ENCODE results near the gene SMIM17.

The SMIM17 gene

DNA sequence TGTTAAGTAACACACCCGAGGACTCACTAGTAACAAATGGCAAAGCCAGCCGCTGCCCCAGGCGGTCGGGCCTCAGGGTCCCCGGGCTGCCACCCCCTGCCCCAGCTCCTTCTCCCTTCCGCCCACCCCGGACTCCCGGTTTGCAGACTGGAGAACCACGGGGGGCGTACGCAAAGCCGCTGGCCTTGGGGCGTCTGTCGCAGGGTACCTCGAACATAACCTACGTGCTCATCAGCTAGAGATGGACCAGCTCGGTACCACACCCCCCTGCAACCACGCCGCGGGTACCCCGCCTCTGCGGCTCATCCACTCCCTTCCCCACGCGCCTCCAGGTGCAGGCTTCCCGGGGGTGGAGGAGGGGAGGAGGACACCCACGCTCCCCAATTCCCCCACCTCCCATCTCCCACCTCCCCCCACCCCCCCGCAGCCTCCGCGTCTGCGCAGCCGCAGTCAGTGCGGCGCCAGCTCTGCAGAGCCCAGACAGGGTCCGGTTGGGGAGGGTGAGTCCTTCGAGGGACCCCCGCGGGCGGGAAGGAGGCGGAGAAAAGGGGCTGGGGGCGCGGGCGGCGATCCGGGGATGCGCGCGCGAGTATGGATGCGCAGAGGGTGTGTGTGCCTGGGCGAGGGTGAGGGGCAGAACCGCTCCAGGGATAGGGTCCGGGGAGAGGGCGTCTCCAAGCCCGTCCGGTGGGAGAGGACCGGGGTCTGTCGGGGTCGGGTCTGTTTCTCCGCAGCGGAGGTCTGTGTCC is at the start of gene SMIM17:
Gene SMIM17 (plus strand): TSS at position 449 of the 749 bp plus-strand sequence. CDS start 2,509 bp downstream, outside the sequence.
- Histone ChIP-seq H3K4me3 (no peak within 1 kb of the TSS), H3K27ac (no peak within 1 kb of the TSS)

DNA sequence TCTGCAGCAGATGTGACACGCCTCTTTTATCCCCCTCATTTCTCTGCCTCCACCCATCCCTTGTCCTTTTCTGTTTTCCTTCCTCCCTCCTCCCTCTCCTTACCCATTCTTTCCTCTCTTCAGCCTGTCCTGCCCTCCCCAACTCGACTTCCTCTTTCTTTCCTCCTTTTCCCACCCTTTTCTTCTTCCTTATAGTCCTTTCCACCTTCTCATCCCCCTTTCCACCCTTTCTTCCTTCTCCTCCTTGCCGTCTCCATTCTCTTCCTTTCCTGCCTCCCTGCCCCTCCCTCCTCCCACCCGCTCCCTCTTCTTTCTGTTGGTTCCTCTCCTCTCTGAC is 48.5 kb upstream of the SMIM17 start:
- Histone ChIP-seq H3K27ac (peak overlapping the region in 5 of 21 experiments; percentile 64 to 89 (median 80)), H3K4me3 (peak overlapping the region in 3 of 7 experiments; percentile 86 to 94 (median 88))

DNA sequence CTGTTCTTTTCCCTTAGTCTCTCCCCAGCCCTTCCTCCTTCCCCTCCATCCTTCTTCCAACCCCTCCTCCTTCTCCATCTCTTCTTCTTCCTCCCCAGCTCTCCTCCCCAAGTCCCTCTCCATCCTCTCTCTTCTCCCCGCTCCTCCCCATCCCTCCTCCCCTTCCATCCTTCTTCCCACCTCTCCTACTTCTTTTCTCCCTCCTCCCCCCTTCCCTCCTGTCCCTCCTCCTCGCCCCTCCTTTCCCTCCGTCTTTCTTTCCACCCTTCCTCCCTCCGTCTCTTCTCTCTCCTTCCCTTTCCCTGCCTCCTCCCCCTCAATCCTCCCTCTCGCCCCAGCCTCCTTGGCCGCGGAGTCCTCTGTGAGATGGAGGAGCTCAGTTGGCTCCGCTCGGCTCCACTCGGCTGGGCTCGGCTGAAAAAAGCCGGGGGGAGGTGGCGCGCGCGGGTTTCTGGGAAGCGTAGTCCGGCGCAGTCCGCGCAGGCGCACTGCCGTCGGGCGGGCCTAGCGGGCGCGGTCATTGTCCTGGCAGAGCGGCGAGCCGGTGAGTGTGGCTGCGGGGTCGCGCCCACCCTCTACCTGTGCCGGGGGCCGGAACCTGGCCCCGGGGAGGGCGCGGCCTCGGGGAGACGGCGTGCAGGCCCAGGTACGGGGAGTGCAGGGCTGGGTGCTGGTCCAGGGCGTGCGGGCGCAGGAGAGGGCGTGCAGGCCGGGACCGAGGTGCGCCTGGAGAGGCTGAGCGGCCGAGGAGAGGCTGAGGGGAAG is 48.0 kb upstream of the SMIM17 start, which contains the start of gene ZNF71:
Gene ZNF71 (plus strand): TSS at position 520 of the 765 bp plus-strand sequence. CDS start 6,257 bp downstream, outside the sequence.
- H3K27ac ChIP-seq: peak within 1 kb of the TSS in 20 of 21 experiments; percentile 31 to 89 (median 76)
- peak within 1 kb of the TSS; percentile 74 to 94 (median 88) for H3K4me3 ChIP-seq

GRCh38 chr19:56595548-56595899 is 47.4 kb upstream of the SMIM17 start:
- H3K4me3 ChIP-seq: peak overlapping the region; percentile 74 to 94 (median 88)
- H3K27ac ChIP-seq: peak overlapping the region in 20 of 21 experiments; percentile 31 to 89 (median 76)

- no peak overlapping the region for H3K4me3 ChIP-seq
Observed at GRCh38 chr19:56596676-56597075, 46.3 kb upstream of the SMIM17 start.

GRCh38 chr19:56597696-56598095 is 45.3 kb upstream of the SMIM17 start:
- Histone ChIP-seq H3K27ac (no peak overlapping the region), H3K4me3 (no peak overlapping the region)

More at GRCh38 chr19:56596676-56597075, 46.3 kb upstream of the SMIM17 start:
- H3K27ac ChIP-seq: no peak overlapping the region

- Histone ChIP-seq H3K27ac (no peak overlapping the region), H3K4me3 (no peak overlapping the region)
Observed at GRCh38 chr19:56601375-56601774, 41.6 kb upstream of the SMIM17 start.

DNA sequence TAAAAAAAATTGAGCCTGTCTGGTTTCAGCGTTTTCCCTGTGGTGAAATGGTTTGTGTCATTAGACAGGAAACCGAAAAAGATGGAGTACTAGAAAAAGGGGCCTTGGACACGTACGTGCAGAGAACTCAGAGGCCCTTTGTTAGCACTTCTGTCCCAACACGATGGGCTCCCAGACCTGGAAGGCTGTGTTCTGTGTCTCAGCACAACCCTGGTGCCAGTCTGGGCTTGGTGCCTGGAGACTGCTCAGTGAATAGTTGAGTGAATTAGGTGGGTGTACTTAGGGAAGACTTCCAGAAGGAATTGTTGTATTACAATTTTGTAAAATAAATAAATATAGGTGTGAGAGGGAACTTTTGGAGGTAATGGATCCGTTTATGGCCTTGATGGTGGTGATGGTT is 39.1 kb upstream of the SMIM17 start:
- Histone ChIP-seq H3K4me3 (no peak overlapping the region), H3K27ac (no peak overlapping the region)

- no peak overlapping the region for H3K4me3 ChIP-seq
Observed at GRCh38 chr19:56608274-56608964, 34.5 kb upstream of the SMIM17 start.

GRCh38 chr19:56611288-56611687 is 31.7 kb upstream of the SMIM17 start:
- H3K4me3 ChIP-seq: no peak overlapping the region
- H3K27ac ChIP-seq: no peak overlapping the region

More at GRCh38 chr19:56608274-56608964, 34.5 kb upstream of the SMIM17 start:
- no peak overlapping the region for H3K27ac ChIP-seq

DNA sequence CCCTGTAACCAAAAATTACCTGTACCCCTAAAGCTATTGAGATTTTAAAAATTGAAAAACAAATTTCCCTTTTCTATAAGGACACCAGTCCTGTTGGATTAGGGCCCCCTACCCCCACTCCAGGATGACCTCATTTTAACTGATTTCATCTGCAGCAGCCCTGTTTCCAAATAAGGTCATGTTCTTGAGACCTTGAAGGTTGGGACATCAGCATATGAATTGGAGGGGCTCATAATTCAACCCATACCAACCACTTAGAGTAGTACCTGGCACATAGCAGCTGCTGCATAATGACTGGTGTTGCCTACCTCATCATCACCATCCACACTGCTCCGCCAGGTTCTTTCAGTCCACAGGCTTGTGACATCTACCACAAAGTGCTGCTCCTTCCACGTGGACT is 30.2 kb upstream of the SMIM17 start:
- no peak overlapping the region for H3K4me3 ChIP-seq
- H3K27ac ChIP-seq: no peak overlapping the region

DNA sequence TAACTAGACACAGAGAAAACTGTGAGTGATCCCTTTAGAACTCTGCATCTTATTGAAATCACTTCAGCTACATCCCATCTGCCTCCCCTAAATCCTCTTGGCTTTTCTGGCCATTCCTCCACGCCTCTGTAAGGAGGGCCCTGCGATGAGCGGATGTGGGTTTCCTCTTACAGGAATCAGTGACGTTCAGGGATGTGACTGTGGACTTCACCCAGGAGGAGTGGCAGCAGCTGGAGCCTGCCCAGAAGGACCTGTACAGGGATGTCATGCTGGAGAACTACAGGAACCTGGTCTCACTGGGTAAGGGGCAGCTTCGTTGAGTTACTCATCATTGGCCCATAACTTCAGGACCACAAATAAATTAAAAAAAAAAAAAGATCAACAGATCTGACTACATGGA is 29.3 kb upstream of the SMIM17 start:
- Histone ChIP-seq H3K27ac (no peak overlapping the region), H3K4me3 (no peak overlapping the region)

DNA sequence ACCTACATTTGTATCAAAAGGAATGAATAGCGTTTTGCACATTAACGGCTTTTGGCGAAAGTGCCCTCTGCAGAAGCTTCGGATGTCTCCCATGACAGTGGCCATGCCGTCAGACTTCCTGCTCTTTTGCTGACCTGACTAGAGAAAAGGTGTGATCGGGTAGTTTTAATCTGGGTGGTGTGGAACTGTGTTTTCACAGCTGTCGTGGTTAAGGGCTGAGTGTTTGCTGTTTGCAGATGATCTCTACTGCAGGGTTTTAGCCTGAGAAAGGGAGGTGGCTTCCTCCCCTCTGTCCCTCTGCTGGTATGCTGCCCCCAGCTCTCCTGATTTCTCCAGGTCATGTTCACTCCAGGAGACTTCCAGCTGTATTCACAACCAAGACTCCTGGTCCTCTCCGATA is 25.4 kb upstream of the SMIM17 start:
- Histone ChIP-seq H3K4me3 (no peak overlapping the region), H3K27ac (no peak overlapping the region)

DNA sequence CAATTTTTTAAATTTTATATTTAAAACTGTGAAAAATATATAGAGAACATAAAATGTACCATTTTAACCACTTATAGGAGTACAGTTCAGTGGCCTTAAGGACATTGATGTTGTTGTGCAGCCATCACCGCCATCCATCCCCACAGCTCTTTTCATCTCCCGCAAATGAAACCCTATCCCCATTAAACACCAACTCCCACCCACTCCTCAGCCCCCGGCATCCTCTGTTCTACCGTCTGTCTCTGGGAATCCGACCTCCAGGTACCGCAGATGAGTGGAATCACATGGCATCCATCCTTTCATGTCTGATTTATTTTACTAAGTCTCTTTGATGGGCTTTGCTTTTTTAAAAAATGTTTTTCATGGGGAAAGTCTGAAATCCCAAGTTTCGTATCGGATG is 23.8 kb upstream of the SMIM17 start:
- Histone ChIP-seq H3K27ac (no peak overlapping the region), H3K4me3 (no peak overlapping the region)

- H3K4me3 ChIP-seq: no peak overlapping the region
- H3K27ac ChIP-seq: no peak overlapping the region
Observed at GRCh38 chr19:56622374-56622773, 20.6 kb upstream of the SMIM17 start.

- Histone ChIP-seq H3K4me3 (no peak overlapping the region), H3K27ac (no peak overlapping the region)
Observed at GRCh38 chr19:56623006-56623405, 20.0 kb upstream of the SMIM17 start.

DNA sequence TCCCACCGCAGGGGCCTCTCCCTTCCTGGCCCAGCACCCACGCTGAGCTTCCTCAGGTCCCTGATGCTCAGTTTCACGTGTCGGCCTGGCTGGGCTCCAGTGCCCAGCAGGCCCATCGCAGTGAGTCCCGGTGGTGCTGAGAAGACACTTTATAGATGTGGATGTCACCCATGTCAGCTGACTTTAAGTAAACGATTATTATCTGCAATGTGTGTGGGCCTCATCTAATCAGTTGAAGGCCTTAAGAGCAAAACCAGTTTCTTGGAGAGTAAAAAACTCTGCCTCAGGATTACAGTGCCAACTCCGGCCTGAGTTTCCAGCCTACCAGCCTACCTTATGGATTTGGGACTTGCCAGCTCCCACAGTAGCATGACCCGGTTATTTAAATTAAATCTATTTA is 17.3 kb upstream of the SMIM17 start:
- Histone ChIP-seq H3K4me3 (no peak overlapping the region), H3K27ac (no peak overlapping the region)

- Histone ChIP-seq H3K27ac (no peak overlapping the region), H3K4me3 (no peak overlapping the region)
Observed at GRCh38 chr19:56633021-56633420, 9.9 kb upstream of the SMIM17 start.

DNA sequence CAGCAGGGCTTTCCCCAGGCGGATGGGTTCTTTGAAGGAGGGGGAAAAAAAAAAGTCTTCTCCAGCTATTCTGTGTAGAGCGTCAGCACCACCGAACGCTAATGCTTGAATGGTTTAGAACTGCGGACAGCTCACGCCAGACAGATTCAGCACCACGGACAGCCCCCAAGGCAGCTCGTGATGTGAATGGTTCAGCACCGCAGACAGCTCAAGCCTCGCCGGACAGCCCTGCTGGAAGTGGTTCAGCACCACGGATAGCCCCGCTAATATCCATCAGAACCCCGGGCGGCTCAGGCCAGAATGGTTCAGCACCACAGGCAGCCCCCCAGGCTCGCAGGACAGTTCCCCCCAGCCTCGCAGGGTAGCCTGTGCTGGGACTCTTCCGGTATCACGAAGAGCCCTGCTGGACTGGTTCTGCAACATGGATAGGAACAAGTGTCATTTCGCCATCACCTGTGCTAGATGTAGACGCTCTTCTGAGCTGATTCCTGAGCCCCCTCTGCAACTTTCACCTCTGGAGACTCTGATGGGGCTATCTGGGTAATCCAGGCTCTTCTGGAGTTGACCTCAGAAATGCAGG is 4.9 kb upstream of the SMIM17 start:
- H3K27ac ChIP-seq: no peak overlapping the region

DNA sequence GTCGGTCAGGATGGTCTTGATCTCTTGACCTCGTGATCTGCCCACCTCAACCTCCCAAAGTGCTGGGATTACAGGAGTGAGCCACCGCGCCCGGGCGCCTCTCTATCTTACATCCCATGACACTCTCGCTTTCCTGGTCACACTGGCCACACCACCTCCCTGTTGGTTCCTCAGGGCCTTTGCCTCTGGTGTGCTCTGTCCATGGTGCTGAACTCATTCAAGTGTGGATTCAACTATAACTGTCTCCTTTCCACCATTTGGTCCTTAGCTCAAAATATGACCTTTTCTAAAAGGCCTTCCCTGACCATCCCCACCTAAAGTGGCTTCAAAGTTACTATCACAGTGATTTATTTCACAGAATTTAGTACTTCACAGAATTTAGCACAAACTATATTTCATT is 3.7 kb upstream of the SMIM17 start:
- H3K27ac ChIP-seq: no peak overlapping the region
- no peak overlapping the region for H3K4me3 ChIP-seq

More for the DNA sequence above, 4.9 kb upstream of the SMIM17 start:
- H3K4me3 ChIP-seq: no peak overlapping the region

Data from skin epidermis (tissue), 12 donors.